Measurements from ENCODE around the gene STOML1. TPM values are rescaled to one million over a fixed set of nuclear protein-coding genes. Genes with fewer than 3 reads are reported as not detected.

Gene STOML1
- total RNA-seq, 1 donor from 2014 or later, result 16.3 TPM

- no peak for TF ChIP-seq CTCF (IDR thresholded peaks at IDR 0.05)
- ATAC-seq (no peak), DNase-seq (no peak)
- no peaks in the 10 kb centered on the region for H3K36me3 ChIP-seq
- H3K4me3 ChIP-seq, result no peak overlapping the region
- H3K4me1 ChIP-seq, result no peaks in the 10 kb centered on the region
- H3K27ac ChIP-seq, result no peak overlapping the region
- no peaks in the 10 kb centered on the region for H3K27me3 ChIP-seq (ENCODE audit: low read depth)
- no peaks in the 10 kb centered on the region for H3K9me3 ChIP-seq
- intact Hi-C loops (cut with DNase I), result no loop called here
Measured at GRCh38 chr15:73945130-73945508, 47.0 kb downstream of the STOML1 start.

GRCh38 chr15:73944161-73945129 lies 47.6 kb downstream of the STOML1 start:
- H3K4me1 ChIP-seq, result no peaks in the 10 kb centered on the region
- no peaks in the 10 kb centered on the region for H3K27me3 ChIP-seq (ENCODE audit: low read depth)
- DNase-seq (peak; percentile 28), ATAC-seq (no peak)
- H3K9me3 ChIP-seq, result no peaks in the 10 kb centered on the region
- no peak overlapping the region for H3K4me3 ChIP-seq
- no peak overlapping the region for H3K27ac ChIP-seq
- intact Hi-C loops (cut with DNase I), result no loop called here
- H3K36me3 ChIP-seq, result no peaks in the 10 kb centered on the region
- TF ChIP-seq CTCF (IDR thresholded peaks at IDR 0.05), result no peak

- Histone ChIP-seq H3K4me3 (no peak overlapping the region), H3K9me3 (no peaks in the 10 kb centered on the region), H3K27me3 (ENCODE audit: low read depth) (no peaks in the 10 kb centered on the region), H3K36me3 (no peaks in the 10 kb centered on the region), H3K4me1 (no peaks in the 10 kb centered on the region), H3K27ac (no peak overlapping the region)
- ATAC-seq, result no peak
- intact Hi-C loops (cut with DNase I), result no loop called here
- DNase-seq, result peak; percentile 23
- no peak for TF ChIP-seq CTCF (IDR thresholded peaks at IDR 0.05)
Measured at GRCh38 chr15:73942751-73943270, 49.3 kb downstream of the STOML1 start.

GRCh38 chr15:73941871-73942635 lies 50.0 kb downstream of the STOML1 start:
- ATAC-seq (no peak), DNase-seq (peak; percentile 39)

More at GRCh38 chr15:73941871-73942635, 50.0 kb downstream of the STOML1 start:
- H3K36me3 ChIP-seq, result no peaks in the 10 kb centered on the region
- no peak overlapping the region for H3K4me3 ChIP-seq
- H3K27ac ChIP-seq, result no peak overlapping the region
- H3K27me3 ChIP-seq (ENCODE audit: low read depth), result no peaks in the 10 kb centered on the region
- intact Hi-C loops (cut with DNase I), result no loop called here
- no peak for TF ChIP-seq CTCF (IDR thresholded peaks at IDR 0.05)
- H3K4me1 ChIP-seq, result no peaks in the 10 kb centered on the region
- H3K9me3 ChIP-seq, result no peaks in the 10 kb centered on the region

Data from lower lobe of right lung (tissue), 2 donors.